NK-92 (cell line): Measurements from ENCODE around the gene TLR3.
"Not testable (repeated sequence)": the region's sequence is repeated elsewhere in the genome, so short reads cannot be mapped to it uniquely, and the experiment has no call there.

Experiments
- DNase-seq: peaks from one replicate; lab custom pipeline; 2025; ENCODE audit not compliant: unreplicated experiment; lab: John Stamatoyannopoulos, UW

TLR3 gene

DNA sequence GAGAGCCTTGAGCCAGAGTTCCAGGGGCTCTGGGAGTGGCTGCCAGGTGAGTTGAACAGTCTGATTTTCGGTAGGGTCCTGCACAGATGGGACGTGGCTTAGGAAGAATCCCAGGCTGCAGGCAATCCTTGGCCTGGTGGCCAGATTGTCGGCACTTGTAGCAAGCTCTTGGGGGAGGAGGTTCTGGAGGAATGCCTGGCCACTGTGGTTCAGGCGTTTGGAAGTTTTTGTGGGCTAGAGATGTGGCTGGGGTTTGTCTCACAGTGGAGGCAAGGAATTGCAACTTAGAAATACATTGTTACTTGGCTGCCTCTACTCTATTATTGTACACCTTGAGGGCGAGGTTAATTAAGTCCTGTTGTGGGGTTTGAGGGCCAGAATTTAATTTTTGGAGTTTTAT lies 21.5 kb upstream of the TLR3 start:
- DNase-seq = not testable (repeated sequence)

DNA sequence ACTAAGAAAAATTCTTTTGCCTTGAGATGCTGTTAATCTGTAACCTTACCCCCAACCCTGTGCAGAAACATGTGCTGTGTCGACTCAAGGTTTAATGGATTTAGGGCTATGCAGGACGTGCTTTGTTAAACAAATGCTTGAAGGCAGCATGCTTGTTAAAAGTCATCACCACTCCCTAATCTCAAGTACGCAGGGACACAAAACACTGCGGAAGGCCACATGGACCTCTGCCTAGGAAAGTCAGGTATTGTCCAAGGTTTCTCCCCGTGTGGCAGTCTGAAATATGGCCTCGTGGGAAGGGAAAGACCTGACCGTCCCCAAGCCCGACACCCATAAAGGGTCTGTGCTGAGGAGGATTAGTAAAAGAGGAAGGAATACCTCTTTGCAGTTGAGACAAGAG lies 18.8 kb upstream of the TLR3 start:
- not testable (repeated sequence) for DNase-seq

DNA sequence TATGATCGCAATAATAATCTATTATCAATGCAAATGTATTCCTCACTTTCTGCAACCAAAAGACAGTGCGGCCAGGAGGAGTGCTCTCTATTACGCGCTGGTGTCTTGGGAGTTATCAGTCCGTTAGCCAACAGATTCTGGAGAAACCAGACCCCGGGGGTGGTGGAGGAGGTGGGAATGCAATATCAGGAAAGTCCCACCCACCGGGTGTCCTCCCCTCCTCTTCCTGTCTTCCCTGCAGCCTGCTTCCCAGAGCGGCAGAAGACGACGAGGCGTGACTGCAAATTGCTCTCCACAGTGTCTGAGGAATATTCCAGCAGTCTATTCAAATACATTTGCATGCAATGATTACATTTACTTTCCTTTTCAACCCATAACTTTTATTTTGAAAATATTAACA lies 17.9 kb upstream of the TLR3 start:
- DNase-seq = no peak

DNA sequence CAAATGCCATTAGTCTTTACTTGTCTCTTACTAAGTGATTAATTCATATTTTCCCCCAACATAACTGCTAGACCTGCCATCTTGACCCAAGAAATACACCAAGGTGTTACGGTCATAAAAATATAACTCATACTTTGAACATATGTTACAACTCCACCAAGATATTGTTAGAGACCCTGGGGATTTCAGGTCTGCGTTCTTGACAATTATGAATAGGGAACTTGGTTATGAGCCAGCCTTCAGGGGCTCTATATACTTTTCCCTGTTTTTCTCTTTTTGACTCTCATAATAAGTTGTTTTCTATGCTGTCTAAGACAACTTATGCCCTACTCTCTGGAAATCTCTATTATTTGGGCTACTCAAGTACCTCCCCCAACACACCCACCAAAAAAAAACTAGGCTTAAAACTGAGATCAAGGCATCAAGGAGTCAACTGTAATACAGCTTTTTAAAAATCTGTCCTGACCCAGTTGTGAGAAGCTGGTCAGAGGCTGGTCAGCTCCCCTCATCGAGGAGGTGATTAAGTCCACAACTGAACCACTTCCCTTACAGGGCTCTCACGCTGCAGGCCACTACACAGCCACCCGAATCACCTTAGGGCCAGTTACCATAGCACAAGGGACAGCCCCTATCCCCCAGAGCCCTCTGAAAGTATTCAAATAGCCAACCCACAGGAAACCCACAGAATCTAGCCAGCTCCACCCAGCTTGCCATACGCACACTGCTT lies 10.5 kb upstream of the TLR3 start:
- DNase-seq = no peak

DNA sequence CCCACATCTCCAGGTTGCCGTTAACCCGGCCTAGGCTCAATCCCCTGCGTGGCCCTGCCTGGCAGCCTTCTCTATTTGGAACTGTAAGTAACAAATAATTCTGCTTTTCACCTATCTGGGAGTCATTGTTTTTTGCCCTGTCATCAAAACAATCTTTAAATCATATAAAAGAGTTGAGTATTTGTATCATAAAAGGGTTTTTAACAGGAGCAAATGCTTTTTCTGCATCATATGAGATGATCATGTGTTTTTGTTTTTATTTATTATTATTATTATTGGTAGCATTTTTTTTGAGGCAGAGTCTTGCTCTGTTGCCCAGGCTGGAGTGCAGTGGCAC lies 10.0 kb upstream of the TLR3 start:
- no peak for DNase-seq

DNA sequence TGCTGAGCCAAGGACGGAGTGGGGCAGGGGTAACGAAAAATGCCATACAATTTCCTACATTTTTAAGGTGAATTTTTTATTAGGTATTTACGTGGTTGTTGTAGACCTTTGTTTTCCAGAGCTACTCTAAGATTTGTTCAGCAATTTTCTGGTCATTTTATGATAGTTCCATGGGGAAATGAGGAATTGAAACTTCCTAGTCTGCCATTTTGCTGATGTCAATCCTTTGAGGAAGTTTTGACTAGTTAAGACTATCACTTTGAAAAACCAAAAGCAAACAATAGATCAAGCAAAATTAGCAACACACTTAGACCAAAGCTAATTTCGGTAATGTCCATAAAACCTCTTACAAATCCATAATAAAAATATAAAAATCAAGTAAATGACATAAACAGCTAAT lies 7.0 kb upstream of the TLR3 start:
- no peak for DNase-seq

DNA sequence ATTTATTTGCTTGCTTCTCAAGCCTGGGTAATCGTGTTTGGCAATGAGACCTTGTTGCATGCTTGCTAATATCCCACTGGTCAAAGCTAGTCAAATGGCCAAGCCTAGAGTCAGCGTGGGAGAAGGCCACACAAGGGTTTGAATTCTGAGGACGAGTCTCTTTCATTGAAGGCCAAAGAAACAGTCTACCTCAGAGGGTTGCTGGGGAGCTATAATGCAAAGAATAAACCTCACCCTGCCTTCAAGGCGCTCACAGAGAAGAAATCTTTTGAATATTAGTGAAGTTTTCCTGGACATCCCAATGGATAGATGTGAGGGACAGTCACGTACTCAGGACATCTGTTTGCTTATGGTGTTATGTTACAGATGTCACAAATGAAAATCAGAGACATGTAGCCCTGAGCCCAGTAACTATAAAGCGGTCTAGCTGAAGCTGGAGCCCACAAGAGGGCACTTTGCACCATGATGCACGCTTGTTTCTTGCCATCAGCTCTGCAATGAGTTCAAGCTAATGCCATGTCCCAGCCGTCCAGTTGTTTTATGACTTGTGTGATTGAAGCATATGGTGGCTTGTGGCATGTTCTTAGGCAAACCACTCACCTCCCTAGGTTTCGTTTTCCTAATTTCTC lies 1.1 kb upstream of the TLR3 start:
- no peak for DNase-seq

DNA sequence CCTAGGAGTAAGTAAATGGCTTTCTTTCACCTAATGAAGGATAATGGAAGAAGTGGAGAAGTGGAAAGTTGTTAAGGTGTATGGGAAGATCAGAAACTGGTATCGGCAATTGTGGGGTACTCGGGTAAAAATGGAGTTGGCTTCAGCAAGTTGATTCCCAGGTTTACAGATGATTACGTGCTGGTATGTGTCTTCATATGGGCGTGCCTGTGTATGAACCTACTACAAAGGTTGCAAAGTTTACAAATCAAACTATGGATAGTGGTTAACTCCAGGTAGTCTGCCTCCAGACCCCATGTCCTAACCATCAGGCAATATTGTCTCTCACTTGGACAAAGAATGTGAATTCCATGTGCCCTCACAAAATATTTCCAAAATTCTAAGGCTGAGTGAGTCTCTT lies 773 bp downstream of the TLR3 start:
- DNase-seq = no peak

DNA sequence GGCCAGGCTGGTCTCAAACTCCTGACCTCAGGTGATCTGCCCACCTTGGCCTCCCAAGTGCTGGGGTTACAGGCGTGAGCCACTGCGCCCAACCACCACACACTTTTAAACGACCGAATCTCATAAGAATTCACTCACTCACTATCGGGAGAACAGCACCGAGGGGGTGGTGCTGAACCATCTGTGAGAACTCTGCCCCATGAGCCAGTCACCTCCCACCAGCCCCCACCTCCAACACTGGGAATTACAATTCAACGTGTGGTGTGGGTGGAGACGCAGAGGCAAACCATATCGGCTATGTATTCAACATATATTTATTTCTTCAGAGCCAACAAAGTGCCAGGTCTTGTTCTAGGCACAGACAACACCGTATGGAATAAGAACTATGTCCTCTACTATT lies 3.6 kb downstream of the TLR3 start:
- no peak for DNase-seq

DNA sequence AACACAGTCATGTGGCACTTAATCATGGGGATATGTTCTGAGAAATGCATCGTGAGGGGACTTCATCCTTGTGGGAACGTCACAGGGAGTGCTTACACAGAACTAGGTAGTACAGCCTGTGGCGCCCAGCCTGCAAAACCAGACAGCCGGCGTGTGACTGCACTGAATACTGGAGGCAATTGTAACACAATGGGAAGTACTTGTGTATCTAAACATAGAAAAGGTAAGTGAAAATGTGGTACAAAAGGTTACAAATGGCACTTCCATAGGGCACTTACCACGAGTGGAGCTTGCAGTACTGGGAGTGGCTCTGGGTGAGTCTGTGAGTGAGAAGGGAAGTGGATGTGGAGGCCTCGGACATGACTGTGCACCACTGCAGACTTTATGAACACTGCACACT lies 5.2 kb downstream of the TLR3 start:
- no peak for DNase-seq

DNA sequence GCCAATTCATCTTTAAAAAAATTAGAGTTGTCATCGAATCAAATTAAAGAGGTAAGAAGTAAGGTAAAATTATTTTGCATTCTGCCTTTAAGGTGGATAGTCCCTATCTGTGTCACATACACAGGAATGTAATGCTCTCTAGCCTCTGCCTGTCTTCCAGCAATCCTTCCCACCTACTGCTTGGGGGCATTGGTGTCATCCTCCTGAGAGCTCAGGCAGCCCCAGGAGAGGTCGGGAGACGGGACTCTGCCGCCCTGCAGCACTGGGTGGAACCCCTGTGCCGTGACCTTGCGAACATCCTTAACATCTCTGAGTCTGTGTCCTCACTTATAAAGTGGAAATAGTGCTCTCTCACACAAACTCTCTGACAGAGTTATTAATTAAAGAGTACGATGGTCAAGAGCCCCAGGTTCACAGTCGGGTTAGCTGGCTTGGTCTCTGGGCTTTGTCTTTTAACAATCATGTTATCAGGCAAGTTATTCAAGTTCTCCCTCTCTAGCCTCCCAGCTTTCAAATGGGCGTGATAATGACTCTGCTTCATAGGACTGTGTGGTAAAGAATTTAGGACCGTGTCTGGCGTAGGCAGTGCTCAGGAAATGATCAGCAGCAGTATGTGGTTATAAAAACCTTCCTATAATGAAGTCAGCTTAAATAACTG lies 10.2 kb downstream of the TLR3 start:
- DNase-seq = no peak

DNA sequence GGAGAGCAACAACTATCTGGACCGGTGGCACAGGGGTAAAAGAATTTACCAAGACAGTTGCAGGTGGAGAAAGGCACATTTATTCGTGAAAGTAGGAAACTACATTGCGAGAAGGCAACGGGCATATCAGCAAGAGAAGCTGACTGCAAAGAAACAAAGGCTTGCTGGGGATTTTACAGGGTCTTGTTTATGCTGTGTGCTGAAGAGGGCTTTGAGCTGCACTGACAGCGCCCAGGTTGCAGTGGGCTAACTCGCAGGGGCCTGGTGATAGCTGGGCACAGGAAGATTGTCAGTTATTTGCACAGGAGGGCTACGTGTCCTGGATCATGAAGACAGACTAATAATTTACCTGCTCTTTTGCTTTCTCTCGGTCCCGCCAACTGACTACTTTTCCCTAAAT lies 10.7 kb downstream of the TLR3 start:
- DNase-seq = no peak

DNA sequence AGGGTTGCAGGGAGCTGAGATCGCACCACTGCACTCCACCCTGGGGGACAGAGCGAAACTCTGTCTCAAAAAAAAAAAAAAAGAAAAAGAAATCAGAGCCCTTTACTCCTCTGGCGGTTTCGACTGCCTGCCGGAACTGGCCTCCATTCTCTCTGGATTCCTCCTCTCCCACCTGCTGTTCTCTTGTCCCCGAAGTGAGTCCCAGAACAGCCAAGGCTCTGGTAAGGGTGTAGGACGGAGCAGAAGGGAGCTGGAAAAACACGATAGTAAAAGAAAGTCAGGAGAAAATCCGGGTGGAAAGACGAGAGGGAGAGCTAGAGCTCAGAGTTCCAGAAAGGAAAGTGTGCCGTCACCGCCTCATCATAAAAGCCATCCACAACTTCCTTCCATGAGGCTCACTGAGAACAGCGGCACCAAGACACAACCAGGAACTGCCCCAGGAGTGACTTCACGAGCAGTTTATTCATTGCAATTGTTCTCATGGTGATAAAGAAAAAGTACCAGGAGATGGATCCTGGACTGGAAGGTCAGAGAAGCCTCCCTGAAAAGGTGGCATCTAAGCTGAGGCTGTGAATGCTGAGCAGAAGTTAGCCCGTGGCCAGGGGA lies 12.3 kb downstream of the TLR3 start:
- DNase-seq = no peak

DNA sequence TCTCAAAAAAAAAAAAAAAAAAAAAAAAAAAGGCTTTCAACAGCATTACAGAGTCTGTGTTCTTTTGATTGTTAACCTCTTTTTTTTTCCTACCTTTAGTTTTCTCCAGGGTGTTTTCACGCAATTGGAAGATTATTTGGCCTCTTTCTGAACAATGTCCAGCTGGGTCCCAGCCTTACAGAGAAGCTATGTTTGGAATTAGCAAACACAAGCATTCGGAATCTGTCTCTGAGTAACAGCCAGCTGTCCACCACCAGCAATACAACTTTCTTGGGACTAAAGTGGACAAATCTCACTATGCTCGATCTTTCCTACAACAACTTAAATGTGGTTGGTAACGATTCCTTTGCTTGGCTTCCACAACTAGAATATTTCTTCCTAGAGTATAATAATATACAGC lies 13.3 kb downstream of the TLR3 start:
- DNase-seq = no peak

DNA sequence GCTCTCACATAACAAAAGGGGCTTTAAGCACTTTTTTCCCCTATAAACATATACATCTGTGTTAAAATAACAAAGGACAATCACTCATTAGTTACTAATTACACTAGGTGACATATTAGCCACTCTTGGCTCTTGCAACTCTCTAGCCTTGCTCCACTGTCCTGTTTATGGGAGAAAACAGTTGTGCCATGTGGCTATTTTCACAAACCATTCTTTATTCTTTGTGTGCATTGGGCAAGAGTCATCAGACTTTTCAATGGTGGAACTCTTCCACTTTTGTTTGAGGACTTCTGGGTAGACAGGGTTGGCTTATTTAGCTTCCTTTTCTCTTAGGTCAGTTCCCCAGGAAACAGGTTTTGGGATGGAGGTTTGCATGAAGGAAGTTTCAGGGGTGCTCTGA lies 19.6 kb downstream of the TLR3 start:
- no peak for DNase-seq

DNA sequence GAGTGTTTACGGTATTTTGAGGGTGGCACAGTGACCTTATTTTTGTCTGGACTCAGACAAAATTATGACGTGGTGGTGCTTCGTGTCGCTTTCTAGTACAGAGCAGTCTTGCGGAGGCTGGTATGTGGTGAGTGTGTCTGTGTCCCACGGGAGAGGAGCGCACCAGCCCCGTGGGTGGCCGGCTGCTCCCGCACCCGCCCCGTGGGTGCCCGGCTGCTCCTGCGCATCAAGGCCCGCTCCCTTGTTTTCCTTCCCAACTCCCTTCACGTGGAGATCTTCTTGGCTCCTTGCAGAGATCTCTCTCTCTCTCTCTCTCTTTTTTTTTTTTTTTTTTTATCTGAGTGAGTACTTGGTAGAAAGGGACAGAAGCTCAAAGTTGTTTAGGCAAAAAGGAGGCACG lies 23.3 kb downstream of the TLR3 start:
- DNase-seq = no peak

DNA sequence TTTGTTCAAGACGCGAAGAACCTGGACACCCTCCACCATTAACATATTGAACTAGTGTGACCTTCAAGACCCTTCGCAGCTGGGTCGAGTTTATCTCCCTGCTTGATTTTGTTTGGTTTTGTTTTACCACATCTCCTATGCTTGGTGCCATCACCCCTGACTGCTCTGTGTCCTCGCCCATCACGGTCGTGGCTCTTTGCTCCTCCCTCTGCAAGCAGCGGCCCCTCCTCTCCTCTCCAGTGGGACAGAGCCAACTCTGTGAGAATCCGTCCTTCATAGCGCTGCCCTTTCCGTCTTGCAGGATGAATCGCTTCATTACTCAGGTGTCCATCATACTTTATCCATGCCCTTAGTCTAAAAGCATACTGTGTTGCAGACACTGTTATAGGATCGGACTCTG lies 26.4 kb downstream of the TLR3 start:
- DNase-seq = no peak

DNA sequence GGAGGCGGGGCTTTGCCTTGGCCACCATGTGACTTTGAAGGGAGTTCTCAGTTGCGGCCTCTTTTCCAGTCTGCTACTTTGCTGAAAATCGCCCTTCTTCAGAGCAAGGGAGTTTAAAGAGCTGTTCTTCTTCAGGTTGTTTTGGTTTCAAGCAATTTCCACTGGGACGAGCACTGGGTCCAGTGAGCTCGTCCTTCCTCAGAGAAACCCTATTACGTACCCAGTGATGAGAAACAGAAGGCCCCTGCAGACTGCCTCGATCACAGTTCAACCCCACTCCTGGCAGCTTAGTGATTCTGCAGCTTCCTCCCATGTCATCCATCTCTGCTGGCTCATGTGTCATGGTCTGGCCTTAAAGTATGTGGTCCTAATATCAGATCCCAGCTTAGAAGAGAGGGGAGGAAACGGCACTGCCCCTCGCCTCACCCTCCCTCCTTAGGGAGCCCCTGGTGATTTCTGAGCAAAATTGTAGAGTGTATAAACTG lies 27.8 kb downstream of the TLR3 start:
- DNase-seq = no peak

DNA sequence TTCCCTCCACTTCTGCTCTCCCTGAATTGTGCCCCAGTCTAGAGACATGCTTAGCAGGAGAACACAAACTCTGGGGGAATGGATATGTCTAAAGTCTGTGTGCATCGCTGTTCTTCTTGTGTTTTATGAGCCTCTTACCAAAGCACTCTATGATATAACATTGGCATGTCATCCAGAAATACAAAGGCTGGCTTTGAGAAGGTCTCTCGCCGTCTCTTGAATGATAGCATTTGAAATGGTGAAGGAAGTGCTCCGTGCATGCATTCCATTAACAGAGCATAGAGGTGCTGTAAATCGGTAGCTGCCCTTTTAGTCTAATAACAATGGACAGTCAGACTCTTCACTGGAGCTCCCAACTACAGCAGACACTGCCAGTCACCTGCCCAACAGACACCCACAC lies 28.4 kb downstream of the TLR3 start:
- DNase-seq = no peak

DNA sequence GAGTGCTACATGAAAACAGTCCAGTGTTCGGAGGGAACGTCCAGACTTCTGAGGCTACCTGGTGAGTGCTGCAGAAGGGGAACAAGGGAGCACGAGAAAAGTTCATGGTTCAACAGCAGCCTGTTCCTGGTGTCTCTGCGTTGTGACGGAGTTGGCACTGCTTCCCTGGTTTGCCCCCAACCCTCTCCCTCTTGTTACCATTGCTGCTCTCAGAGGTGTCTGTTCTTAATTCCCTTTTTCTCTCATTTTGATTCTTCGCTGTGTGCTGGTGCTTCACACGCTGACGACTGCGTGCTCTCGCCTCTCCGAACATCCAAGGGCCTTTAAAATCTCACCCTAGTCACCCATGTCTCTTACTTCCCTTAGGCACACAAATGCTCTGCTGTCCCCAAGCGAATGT lies 34.0 kb downstream of the TLR3 start:
- DNase-seq = no peak

DNA sequence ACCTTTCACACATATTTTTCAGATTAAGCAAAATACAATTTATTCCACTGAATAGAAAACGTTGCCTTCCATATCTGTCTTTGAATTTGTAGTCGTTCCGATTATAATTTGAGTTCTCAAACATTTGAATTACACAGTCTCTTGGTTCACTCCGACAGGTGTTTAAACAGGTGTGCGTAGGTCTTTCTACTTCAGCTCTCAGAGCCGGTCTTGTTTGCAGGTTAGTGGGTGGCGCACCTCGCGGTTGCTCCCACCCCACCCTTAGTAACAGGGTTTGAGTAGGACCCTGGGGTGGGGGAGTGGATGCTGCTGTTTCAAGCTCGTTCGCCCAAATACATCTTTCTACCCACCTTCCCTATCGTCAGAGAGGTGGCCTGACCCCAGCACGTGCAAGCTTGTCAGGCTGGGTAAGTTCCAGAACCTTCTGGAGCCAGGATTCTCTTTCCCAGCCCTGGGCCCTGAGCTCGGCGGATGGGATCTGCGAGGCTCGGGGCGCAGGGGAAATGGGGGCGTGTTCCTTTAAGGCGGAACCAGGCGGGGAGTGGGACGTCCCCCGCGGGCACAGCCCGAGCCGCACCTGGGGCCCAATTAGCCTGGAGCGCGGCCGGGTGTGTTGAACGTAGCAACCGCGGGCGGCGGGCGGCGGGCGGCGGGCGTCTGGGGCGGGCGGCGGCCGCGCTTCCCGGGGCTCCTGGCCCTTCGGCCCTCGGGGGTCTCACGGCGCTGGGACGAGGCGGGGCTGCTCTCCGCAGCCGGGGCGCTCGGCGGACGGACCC lies 35.3 kb downstream of the TLR3 start, which contains the start of gene FAM149A:
Gene FAM149A, plus strand, starts transcription at position 591 of the 776 bp plus-strand sequence.
- no peak for DNase-seq
